Ramos (cell line): Measurements from ENCODE around the gene PUM2.

Source experiments
- in situ Hi-C: fragments of 300-500 bp; cut with MboI; formaldehyde crosslinking; loops from one replicate; pipeline ENCODE4 v1.14.3; 2022; ENCODE audit warnings: low sequenced_read_pairs; ENCODE audit not compliant: unreplicated experiment

PUM2 gene

GRCh38 chr2:20208476-20208859 lies 142.2 kb downstream of the PUM2 start:
- in situ Hi-C loops = no loop called here

GRCh38 chr2:20207051-20207450 lies 143.6 kb downstream of the PUM2 start:
- in situ Hi-C loops = no loop called here

- in situ Hi-C loops = no loop called here
These were observed 144.6 kb downstream of the PUM2 start for GRCh38 chr2:20205915-20206524.

DNA sequence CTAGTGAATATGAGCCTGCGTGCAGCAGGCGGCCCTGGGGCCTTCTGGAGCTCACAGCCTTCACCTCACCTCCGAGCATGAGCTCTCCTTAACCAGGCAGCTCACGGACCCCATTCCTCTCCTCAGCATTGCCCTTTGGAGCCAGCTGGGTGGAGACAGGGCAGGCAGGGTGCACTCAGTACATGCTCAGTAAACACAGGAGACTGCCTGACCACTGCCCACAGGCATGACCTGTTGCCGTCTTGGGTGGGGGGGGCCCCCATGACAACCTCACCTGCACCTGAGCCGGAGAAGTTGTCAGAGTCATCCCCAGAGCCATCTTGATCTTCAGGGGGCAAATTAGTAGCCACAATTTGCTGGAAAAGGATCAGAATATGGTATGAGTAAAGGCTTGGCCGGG lies 145.6 kb downstream of the PUM2 start:
- in situ Hi-C loops = no loop called here

- in situ Hi-C loops = no loop called here
These were observed 147.0 kb downstream of the PUM2 start for GRCh38 chr2:20203521-20204225.

DNA sequence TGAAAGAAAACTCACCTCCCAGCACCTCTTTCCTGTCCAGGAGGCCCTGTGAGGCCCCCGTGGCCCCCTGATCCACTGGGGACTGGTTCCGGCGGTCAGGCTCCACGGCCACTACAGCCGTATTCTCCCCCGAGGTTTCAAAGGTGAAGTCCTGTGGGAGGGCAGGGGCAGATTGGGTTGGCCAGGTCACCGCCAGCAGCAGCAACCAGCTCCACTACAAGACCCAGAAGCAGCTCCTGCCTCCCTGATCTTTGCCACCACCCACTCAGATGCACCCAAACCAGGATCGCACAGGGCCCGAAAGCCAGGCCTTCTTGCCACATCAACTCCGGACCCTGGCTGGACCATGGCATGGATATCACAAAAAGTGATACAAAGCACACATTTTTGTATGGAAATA lies 147.6 kb downstream of the PUM2 start:
- in situ Hi-C loops = no loop called here

GRCh38 chr2:20201671-20202070 lies 149.0 kb downstream of the PUM2 start:
- in situ Hi-C loops = no loop called here

DNA sequence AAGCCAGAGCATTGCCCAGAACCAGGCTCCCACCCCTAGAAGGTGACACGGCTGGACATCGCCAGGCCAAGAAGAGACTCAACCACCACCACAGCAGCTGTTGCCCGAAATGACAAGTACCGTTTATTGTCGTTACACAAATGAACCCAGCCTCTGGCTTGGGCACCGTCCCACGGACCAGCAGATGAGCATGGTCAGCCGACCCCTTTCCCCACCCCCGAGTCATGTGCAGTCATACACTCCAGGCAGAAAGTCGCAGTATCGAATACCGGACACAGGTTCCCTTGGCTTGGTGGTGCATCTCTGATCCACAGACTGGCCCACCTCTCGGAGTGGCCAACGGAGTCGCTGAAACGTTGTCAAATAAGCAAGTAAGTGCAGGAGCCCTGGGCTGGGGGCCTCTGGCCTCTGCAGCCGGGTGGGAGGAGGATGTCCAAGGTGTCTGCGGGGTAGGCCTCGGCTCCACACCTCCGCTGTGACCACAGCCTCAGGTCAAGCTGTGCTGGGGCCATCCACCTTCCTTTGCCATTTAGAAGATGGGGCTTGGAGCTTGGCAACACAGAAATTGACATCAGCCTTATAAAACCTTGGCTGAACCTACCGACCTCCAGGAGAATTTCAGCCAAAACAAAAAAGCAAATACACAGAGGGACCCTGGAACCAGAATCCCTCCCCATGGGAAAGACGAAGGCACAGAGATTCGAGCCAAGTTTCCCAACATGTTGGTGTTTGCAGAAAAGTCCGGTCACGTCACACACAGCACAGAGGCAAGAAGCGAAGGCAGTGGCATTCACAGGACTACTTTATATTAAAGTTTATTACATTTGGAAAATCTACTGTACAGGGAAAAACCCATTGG lies 149.7 kb downstream of the PUM2 start:
- in situ Hi-C loops = no loop called here

- in situ Hi-C loops = no loop called here
These were observed 150.9 kb downstream of the PUM2 start for GRCh38 chr2:20199633-20200270.

- in situ Hi-C loops = no loop called here
These were observed 151.6 kb downstream of the PUM2 start for GRCh38 chr2:20198796-20199632.
